Muscle of leg (tissue), 11 donors: Measurements from ENCODE around the gene AKR1C1. TPM values are rescaled to one million over a fixed set of nuclear protein-coding genes. Genes with fewer than 3 reads are reported as not detected.
"Not testable (repeated sequence)": the region's sequence is repeated elsewhere in the genome, so short reads cannot be mapped to it uniquely, and the experiment has no call there.

ENCODE experiments used
- DNase-seq: peaks from one replicate; pipeline ENCODE4 v3.0.0; 2013
- H3K27ac ChIP-seq: one replicate; pipeline ENCODE4 v1.5.1; 2013; ENCODE audit warnings: mild to moderate bottlenecking, low read length, control low read depth
- H3K27me3 ChIP-seq: one replicate; pipeline ENCODE4 v1.6.1; 2013; ENCODE audit warnings: low read length; ENCODE audit not compliant: control insufficient read depth, insufficient read depth
- H3K36me3 ChIP-seq: one replicate; pipeline ENCODE4 v1.6.1; 2013; ENCODE audit warnings: low read length; ENCODE audit not compliant: control insufficient read depth, insufficient read depth
- H3K4me1 ChIP-seq: one replicate; pipeline ENCODE4 v1.6.1; 2013; ENCODE audit warnings: low read length; ENCODE audit not compliant: control insufficient read depth, insufficient read depth
- H3K4me3 ChIP-seq: one replicate; pipeline ENCODE4 v1.5.1; 2013; ENCODE audit warnings: low read length, control low read depth
- H3K9me3 ChIP-seq: replicated peaks from 2 replicates; pipeline ENCODE4 v1.6.1; 2013; ENCODE audit warnings: low read depth, low read length; ENCODE audit not compliant: control insufficient read depth
- WGBS: methylation state at CpG from one replicate; pipeline ENCODE4 v1.1.5; 2013; ENCODE audit warnings: missing lambda C conversion rate; ENCODE audit not compliant: insufficient coverage; 5-methylcytosine and 5-hydroxymethylcytosine counted together
- polyA plus RNA-seq, 8 donors: library from polyadenylated mRNA; unstranded; fragments of 120-200 nt; gene quantifications; one replicate each; pipeline versions ENCODE4 v1.2.1 to v1.2.3, GENCODE V29; 2013; ENCODE audit warnings: inconsistent platforms in 1 of 8, low replicate concordance in 1 of 8; ENCODE audit not compliant: insufficient read length in 8 of 8, insufficient read depth in 1 of 8
- total RNA-seq: library from RNA; stranded (reverse); fragments of 120-200 nt; gene quantifications from one replicate; pipeline ENCODE4 v1.2.4, GENCODE V29; 2013

The AKR1C1 gene
- total and polyA plus RNA-seq, 9 donors, result 6.5 to 13.2 (median 10.5) TPM

DNA sequence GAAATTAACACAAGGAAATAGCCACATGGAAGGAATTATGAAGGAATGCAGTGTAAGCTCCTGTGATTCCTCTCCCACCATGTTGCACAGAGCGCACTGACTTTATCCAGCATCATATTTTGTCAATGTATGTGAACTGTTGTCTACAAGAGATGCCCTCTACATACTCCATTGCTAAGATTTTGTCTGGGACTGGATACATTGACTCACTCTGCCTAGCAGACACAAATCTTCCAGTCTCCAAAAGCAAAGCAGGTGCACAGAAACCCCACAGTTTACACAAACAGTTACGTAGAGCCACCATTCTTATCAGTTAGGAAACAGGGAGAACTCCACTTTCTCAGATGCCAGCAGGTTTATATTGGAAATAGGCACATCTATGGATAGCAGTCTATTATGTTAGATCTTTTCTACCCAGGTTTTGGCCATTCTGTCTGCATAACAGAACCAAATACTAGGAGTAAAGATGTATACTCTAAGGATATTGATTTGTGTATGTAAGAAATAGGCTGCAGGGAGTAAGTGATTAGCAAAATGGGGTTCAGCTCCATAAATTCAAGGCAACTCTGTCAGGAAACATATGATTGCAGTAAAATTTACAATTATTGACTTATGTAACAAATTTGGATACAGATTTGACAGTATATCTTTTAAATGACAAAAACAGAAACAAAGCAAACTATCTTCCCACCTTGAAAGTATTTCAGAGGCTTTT is 39.0 kb downstream of the AKR1C1 start:
- Histone ChIP-seq H3K27me3 (no peaks in the 10 kb centered on the region), H3K9me3 (no peaks in the 10 kb centered on the region), H3K27ac (no peak overlapping the region), H3K36me3 (no peaks in the 10 kb centered on the region), H3K4me3 (no peak overlapping the region), H3K4me1 (no peaks in the 10 kb centered on the region)
- DNase-seq, result no peak
- WGBS, result no CpG with 5 or more reads among the region's 2 CpGs

DNA sequence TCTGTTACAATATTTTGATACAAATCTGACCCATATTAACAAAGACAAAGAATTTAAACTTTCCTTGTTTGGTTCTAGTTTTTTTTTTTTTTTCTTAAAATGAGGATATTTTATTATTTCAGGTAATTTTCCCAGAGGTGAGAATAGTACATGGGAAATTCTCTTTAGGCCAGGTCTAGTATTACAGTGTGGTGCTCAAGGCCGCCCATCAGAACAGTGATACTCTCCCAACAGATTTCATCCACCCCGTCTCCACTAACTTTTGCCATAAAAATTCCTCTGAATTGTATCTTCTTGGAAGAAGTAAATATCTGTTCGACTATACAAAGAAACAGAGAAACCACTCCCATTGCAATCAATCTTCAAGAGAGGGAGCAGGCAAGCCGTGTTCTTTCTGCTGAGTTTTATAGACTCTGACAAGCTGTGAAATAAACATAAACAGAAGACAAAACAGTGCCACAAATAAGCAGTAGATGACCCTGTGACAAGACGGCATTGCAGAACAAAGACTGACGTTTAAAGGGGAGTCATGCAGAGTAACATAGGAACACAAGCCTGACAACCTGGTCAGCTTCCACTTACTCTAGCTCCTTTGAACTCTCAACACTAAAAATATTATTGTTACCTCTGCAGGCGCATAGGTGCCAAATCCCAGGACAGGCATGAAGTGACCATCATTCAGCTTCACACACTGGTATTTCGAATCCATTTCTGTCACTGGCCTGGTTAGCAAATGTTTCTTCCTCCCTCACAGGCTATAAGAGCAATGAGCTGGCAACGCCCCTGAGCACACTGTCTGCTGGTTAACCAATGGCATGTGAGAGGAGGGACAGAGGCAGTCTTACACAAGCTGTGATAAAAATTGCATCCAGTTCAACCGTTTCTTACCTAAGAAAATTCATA is 40.2 kb downstream of the AKR1C1 start, which contains the start of gene AKR1C2:
TSS of gene AKR1C2 (minus strand) at position 731 of the 903 bp plus-strand sequence. CDS start at position 709, 22 bp downstream.
- peak; percentile 23 for DNase-seq
- H3K27me3 ChIP-seq, H3K9me3 ChIP-seq, H3K4me1 ChIP-seq, H3K27ac ChIP-seq, H3K36me3 ChIP-seq: not testable (repeated sequence)
- peak within 1 kb of the TSS; percentile 10 for H3K4me3 ChIP-seq
- no CpG with 5 or more reads among the region's 10 CpGs for WGBS

DNA sequence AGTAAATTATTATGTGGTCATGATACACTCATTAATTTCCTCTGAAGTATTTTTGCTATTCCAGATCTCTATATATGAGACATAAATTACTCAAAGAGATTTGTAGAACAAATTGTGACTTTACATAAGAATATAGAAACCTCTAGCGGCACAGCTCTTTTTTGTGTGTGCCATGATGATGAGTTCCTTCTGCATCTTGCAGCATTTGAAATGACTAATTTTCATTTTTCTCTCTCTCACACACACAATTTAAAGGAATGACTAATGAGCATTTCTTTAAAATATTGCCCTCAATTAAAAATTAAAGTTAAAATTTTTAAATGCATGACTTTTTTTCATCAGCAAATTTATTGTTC is 40.8 kb downstream of the AKR1C1 start:
- H3K27me3 ChIP-seq, H3K27ac ChIP-seq, H3K36me3 ChIP-seq, DNase-seq, H3K9me3 ChIP-seq, H3K4me1 ChIP-seq, H3K4me3 ChIP-seq: not testable (repeated sequence)
- no CpG with 5 or more reads among the region's 1 CpG for WGBS

DNA sequence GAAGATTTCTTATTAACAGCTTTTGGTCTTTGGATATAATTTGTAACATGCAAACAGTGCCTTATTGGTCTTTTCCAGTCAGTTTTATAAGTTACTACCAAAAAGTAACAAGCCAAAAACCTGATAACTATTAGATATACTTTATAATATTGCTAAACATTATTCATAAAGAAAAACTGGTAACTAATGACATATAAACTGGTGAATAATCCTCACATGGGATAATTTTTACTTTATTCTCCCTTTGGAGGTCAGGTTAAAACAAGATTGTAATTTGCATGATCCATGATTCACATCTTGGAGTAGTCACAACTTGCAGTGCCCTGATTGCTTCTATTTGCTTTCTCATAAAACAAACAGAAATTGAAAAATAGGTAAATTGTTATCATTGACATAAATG is 41.3 kb downstream of the AKR1C1 start:
- H3K27me3 ChIP-seq, H3K9me3 ChIP-seq, H3K4me1 ChIP-seq, H3K4me3 ChIP-seq, H3K36me3 ChIP-seq, H3K27ac ChIP-seq, DNase-seq: not testable (repeated sequence)

DNA sequence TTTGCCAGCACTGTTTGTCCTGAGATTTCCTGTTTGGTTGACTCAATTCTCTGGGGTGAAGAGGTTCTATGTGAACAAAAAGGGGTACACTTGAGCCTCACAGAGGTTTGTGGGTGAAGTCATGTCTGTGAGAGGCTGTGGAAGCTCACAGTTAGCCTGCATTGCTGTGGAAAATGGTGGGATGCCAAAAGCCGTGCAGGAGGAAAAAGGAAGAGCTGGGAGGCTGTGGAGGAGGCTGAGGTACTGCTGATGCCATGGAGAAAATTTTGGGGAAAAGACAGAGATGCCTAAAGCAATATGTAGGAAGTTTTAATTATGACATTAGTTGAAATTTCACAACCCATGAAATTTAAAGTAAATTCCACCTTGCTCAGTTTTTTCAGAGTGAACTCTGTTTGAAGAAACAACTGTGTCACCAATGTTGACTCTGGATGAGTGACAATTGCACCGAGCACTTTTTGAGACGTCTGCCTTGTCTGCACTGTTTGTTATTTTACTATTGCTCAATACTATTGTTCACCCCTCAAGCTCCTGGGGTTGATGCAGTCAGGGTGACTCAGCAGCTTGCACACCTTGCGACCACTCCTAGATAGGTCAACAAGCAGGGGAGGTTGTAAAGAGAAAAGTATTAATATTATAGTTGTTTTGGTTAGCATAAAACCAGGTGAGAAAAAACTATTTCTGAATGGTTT is 45.8 kb downstream of the AKR1C1 start:
- H3K4me1 ChIP-seq, H3K36me3 ChIP-seq, H3K9me3 ChIP-seq, DNase-seq, H3K4me3 ChIP-seq, H3K27ac ChIP-seq, H3K27me3 ChIP-seq: not testable (repeated sequence)
- WGBS, result 33% methylated on average over 1 of the region's 4 CpGs

DNA sequence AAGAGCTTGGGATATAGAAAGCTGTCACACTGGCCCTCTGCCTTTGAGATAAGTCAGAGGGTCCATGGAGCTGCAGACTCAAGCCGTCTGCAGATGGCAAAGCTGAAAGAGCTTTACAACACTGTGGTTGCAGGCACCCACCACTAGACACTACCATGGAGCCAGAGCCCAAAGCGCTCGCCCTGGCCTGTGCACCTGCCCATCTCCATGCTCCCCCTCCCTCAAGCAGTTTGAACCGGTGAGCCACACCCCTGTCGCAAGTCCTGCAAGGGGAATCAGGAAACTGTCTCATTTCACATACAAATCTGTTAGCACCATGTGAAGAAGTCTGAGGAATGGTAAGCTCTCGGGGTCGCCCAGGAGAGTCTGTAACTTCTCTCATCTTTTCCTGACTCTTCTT is 46.8 kb downstream of the AKR1C1 start:
- not testable (repeated sequence) for H3K36me3 ChIP-seq, H3K27ac ChIP-seq, H3K4me3 ChIP-seq, DNase-seq, H3K27me3 ChIP-seq, H3K9me3 ChIP-seq, H3K4me1 ChIP-seq
- WGBS, result 80% methylated on average over 1 of the region's 7 CpGs

DNA sequence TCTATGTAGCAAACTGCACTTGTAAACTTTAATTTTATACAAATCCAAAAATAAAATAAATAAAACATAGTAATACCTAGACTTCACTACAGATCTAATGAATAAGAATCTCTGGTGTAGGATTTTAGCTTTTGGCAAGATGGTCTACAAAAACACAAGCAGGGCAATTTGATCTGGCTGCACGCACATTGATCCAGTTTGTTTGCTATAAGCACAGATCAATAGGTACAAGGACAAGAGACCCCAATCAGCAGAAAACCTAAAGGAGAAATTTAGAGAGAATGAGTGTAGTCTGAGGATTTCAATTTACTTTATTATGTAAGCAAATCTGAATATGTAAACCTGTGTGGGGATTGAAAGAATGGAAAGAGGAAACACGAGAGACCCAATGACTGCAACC is 48.2 kb downstream of the AKR1C1 start:
- not testable (repeated sequence) for DNase-seq, H3K27me3 ChIP-seq, H3K4me3 ChIP-seq, H3K27ac ChIP-seq, H3K36me3 ChIP-seq, H3K4me1 ChIP-seq, H3K9me3 ChIP-seq
- 71% methylated on average over 1 of the region's 2 CpGs for whole genome bisulfite sequencing

DNA sequence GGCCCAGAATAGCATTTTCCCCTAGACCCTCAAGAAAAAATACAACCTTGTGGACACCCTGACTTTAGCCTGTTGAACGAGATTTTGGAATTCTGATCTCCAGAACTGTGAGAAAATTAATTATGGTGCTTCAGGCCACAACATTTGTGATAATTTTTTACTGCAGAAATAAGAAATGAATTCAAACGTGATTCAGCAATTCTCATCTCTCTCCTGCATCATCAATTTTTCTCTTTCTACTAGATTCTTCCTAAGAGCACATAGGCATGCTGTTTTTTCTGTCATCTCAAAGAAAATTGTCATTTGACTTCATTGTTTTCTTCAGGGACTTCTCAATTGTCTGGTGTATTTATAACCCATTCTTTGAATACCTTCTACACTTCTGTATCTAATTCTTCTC is 49.4 kb downstream of the AKR1C1 start:
- H3K9me3 ChIP-seq, result no peaks in the 10 kb centered on the region
- no peaks in the 10 kb centered on the region for H3K36me3 ChIP-seq
- WGBS, result 20% methylated on average over 1 of the region's 2 CpGs
- no peaks in the 10 kb centered on the region for H3K27me3 ChIP-seq
- H3K4me3 ChIP-seq, result no peak overlapping the region
- no peaks in the 10 kb centered on the region for H3K4me1 ChIP-seq
- H3K27ac ChIP-seq, result no peak overlapping the region
- no peak for DNase-seq

DNA sequence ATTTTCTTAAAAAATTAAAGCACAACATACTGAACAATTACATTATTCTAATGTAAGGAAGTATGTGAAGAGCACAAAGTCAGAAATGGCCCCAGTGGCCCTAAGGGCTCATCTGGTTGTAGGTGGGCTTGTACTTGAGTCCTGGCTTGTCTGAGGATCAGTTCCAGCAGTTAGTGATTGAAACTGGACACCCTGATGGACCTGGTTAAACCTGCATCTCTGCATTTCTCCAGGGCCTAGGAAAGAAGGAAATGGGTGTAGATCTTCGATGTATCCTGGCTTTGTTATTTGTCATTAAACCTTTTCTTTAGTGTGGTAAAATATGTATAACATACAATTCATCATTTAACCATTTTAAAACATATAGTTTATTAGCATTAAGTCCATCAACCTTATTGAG is 50.2 kb downstream of the AKR1C1 start:
- DNase-seq, result no peak
- Histone ChIP-seq H3K9me3 (no peaks in the 10 kb centered on the region), H3K27me3 (no peaks in the 10 kb centered on the region), H3K4me1 (peaks cover 4% of the 10 kb centered on the region), H3K27ac (no peak overlapping the region), H3K4me3 (no peak overlapping the region), H3K36me3 (no peaks in the 10 kb centered on the region)
- WGBS, result no CpG with 5 or more reads among the region's 1 CpG

DNA sequence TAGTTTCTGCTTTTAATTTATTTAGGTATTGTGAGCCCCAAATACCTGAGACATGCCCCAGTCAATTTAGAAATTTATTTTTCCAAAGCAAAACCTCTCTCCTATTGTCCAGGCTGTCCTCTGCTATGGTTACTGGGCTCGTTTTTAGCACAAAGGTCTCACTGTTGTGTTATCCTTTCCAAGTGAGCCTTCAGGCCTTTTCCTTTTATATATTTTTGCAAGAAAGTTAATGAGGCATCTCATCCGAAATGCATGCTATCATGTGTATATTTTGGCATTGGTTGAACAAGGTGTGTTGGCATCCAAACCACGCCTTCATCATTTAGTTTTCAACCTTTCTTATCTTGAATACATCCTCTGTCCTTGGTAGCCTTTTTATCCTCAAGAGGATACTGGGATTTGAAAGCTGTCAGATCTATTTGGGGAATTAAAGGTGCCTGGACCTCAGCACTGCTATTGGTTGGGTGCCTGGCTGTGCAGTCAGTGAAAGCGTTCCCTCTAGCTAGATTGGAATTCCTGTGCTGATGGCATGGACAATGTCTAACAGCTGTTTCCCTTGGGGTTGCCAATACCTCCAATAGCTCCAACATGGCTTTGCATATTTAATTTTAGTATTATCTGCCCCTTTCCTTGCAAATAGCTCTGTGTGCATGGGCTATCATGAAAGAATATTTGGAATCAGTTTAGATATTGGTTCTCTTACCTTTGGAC is 51.1 kb downstream of the AKR1C1 start:
- not testable (repeated sequence) for H3K27me3 ChIP-seq, H3K27ac ChIP-seq, DNase-seq, H3K4me3 ChIP-seq, H3K9me3 ChIP-seq, H3K36me3 ChIP-seq, H3K4me1 ChIP-seq
- WGBS, result no CpG with 5 or more reads among the region's 4 CpGs
